K562 (cell line): ENCODE measurements around the gene ACSL6. TPM values are rescaled to one million over a fixed set of nuclear protein-coding genes. Genes with fewer than 3 reads are reported as not detected.
A peak's percentile ranks its signal among the peaks of the same experiment; 100 is the strongest.

Experiments used
- ATAC-seq: fragments of 200-7000 bp; cut with Tn5 transposase; 3 replicates; pipeline ENCODE4 v1.9.1; 2020; ENCODE audit warnings: moderate library complexity
- BruUV-seq: library from RNA; stranded (reverse); fragments of 400-500 nt; replicated peaks from 2 replicates; lab custom pipeline; 2021; lab: Mats Ljungman, UMichigan
- CTCF ChIA-PET: fragments of 300-600 bp; formaldehyde crosslinking; extraction: SDS; loops from one replicate; lab custom pipeline; 2021; ENCODE audit warnings: low intra/inter-chr PET ratio; lab: Yijun Ruan, JAX
- POLR2A ChIA-PET: fragments of 300-600, 350-650 bp; sonication (Branson Sonifier 250); formaldehyde crosslinking; extraction: SDS; loops from one replicate; lab custom pipeline; 2021; ENCODE audit warnings: antibody characterized with exemption, inconsistent platforms; lab: Yijun Ruan, JAX
- DNase-seq, 4 experiments: peaks; one replicate each; pipeline versions ENCODE4 v3.0.0 to v3.0.0-alpha.2; 2011 to 2018; ENCODE audit warnings: low spot score in 3 of 4, mixed read lengths in 3 of 4; ENCODE audit errors: extremely low read depth in 1 of 4
- FAIRE-seq: peaks from 2 replicates; lab custom pipeline; 2011; peaks lifted over from hg19 to GRCh38; lab: Jason Lieb, UNC
- H2AFZ ChIP-seq: 2 replicates; pipeline ENCODE4 v1.6.0; 2011; ENCODE audit warnings: low read depth, low read length, control low read depth, inconsistent platforms
- H3K27ac ChIP-seq: fragments of 200-600 bp; 3 replicates; pipeline ENCODE4 v1.8.0; 2011; ENCODE audit warnings: low read depth, mild to moderate bottlenecking, control low read depth, inconsistent platforms, low read length, moderate library complexity, mixed read lengths; ENCODE audit errors: extremely low read depth
- H3K27me3 ChIP-seq, 2 experiments: fragments of 300-600 bp in 1 of 2; 2 replicates in 1 of 2; 3 replicates in 1 of 2; pipeline versions ENCODE4 v1.6.0 to v1.8.0; 2011; ENCODE audit warnings: inconsistent platforms in 2 of 2, low read length in 2 of 2, mild to moderate bottlenecking in 1 of 2, mixed read lengths in 1 of 2, moderate library complexity in 1 of 2; ENCODE audit not compliant: control insufficient read depth in 2 of 2, insufficient read depth in 2 of 2
- H3K36me3 ChIP-seq: fragments of 300-600 bp; 3 replicates; pipeline ENCODE4 v1.8.0; 2011; ENCODE audit warnings: mild to moderate bottlenecking, low read length, inconsistent platforms; ENCODE audit not compliant: control insufficient read depth, insufficient read depth
- H3K4me1 ChIP-seq, 2 experiments: fragments of 200-600 bp in 1 of 2; replicated peaks in 1 of 2; 2 replicates in 1 of 2; 3 replicates in 1 of 2; pipeline versions ENCODE4 v1.5.1 to v1.8.0; 2011; ENCODE audit warnings: inconsistent platforms in 2 of 2, low read length in 2 of 2, mild to moderate bottlenecking in 1 of 2, mixed read lengths in 1 of 2, moderate library complexity in 1 of 2; ENCODE audit not compliant: control insufficient read depth in 2 of 2, insufficient read depth in 2 of 2
- H3K4me2 ChIP-seq: 2 replicates; pipeline ENCODE4 v1.6.1; 2011; ENCODE audit warnings: low read length, control low read depth, inconsistent platforms, mixed read lengths; ENCODE audit not compliant: insufficient read depth
- H3K4me3 ChIP-seq: fragments of 200-600 bp; sonication (generic), shearing (Covaris generic); 2 replicates; pipeline ENCODE4 v1.5.1; 2016; ENCODE audit warnings: control low read depth, inconsistent platforms
- H3K79me2 ChIP-seq: fragments of 200-600 bp; 3 replicates; pipeline ENCODE4 v1.8.0; 2011; ENCODE audit warnings: low read length, inconsistent platforms; ENCODE audit not compliant: control insufficient read depth, insufficient read depth
- H3K9ac ChIP-seq, 2 experiments: 2 replicates each; pipeline versions ENCODE4 v1.6.0 to v1.6.1; 2011; ENCODE audit warnings: low read depth in 2 of 2, low read length in 2 of 2, control low read depth in 1 of 2, inconsistent platforms in 1 of 2, mild to moderate bottlenecking in 1 of 2, mixed read lengths in 1 of 2; ENCODE audit not compliant: insufficient read depth in 1 of 2
- H3K9me1 ChIP-seq: one replicate; pipeline ENCODE4 v1.6.0; 2011; ENCODE audit warnings: inconsistent platforms, mild to moderate bottlenecking, low read length, moderate library complexity; ENCODE audit not compliant: control insufficient read depth, insufficient read depth
- H3K9me3 ChIP-seq: replicated peaks from 2 replicates; pipeline ENCODE4 v1.5.1; 2011; ENCODE audit warnings: low read depth, low read length, inconsistent platforms; ENCODE audit not compliant: control insufficient read depth, insufficient read depth
- H4K20me1 ChIP-seq: replicated peaks from 2 replicates; pipeline ENCODE4 v1.6.1; 2011; ENCODE audit warnings: low read length, inconsistent platforms, mixed read lengths; ENCODE audit not compliant: control insufficient read depth, insufficient read depth
- C11orf30 ChIP-seq: fragments of 450-650 bp; IDR thresholded peaks from 2 replicates; pipeline ENCODE4 v1.6.1; 2016; ENCODE audit warnings: low read depth, mild to moderate bottlenecking
- ELF2 ChIP-seq: fragments of 250-450 bp; sonication (Bioruptor Pico); IDR thresholded peaks from 2 replicates; pipeline ENCODE4 v1.5.0; 2021; ENCODE audit warnings: mild to moderate bottlenecking
- MAFF ChIP-seq: IDR thresholded peaks from 2 replicates; pipeline ENCODE4 v1.6.1; 2012; ENCODE audit warnings: low read length, improper control_type of control experiment
- MAFG ChIP-seq: fragments of 450-650 bp; conservative IDR thresholded peaks from 2 replicates; pipeline ENCODE4 v1.6.1; 2016; ENCODE audit warnings: missing genetic modification characterization, missing compliant biosample characterization
- MAFK ChIP-seq: IDR thresholded peaks from 2 replicates; pipeline ENCODE4 v1.6.1; 2011; ENCODE audit warnings: low read length, improper control_type of control experiment
- NR1H2 ChIP-seq: sonication (generic); formaldehyde crosslinking; IDR thresholded peaks from 2 replicates; pipeline ENCODE4 v1.4.0; 2020; ENCODE audit warnings: mild to moderate bottlenecking, missing genetic modification reagents
- SRSF9 ChIP-seq: fragments of 200-400 bp; formaldehyde crosslinking; IDR thresholded peaks from 2 replicates; pipeline ENCODE4 v1.6.1; 2017; ENCODE audit warnings: low read depth, low read length, borderline replicate concordance
- ZNF224 ChIP-seq: sonication (generic); formaldehyde crosslinking; IDR thresholded peaks from 2 replicates; pipeline ENCODE4 v1.8.0; 2022; ENCODE audit warnings: mild to moderate bottlenecking, missing genetic modification reagents
- ZNF316 ChIP-seq: fragments of 450-650 bp; IDR thresholded peaks from 2 replicates; pipeline ENCODE4 v1.6.1; 2016
- WGBS: fragments of 100-300 bp; shearing (Covaris generic); methylation state at CpG from one replicate; pipeline ENCODE4 v1.1.6; 2016; ENCODE audit warnings: low coverage, mixed read lengths; ENCODE audit not compliant: insufficient coverage; ENCODE audit errors: missing lambda C conversion rate; 5-methylcytosine and 5-hydroxymethylcytosine counted together
- in situ Hi-C: fragments of 300-500 bp; cut with MboI; formaldehyde crosslinking; loops from 4 replicates; pipeline ENCODE4 v1.15.0; 2018; ENCODE audit warnings: inconsistent platforms, mixed read lengths
- intact Hi-C: fragments of 100-400 bp; cut with micrococcal nuclease; formaldehyde crosslinking; loops from 2 replicates; pipeline ENCODE4 v1.14.2; 2022
- polyA plus RNA-seq, 8 experiments: library from polyadenylated mRNA; depleted of rRNA in 4 of 8; stranded (reverse) in 5 of 8; unstranded in 3 of 8; fragments of >200 nt; fragmentation: Nextera tagmentation in 2 of 8; fragmentation: Illumina TruSeq in 1 of 8; extraction: Ambion mirVana in 2 of 8; extraction: Trizol in 1 of 8; gene quantifications; 2 replicates each; pipeline versions ENCODE4 v1.2.1 to v1.2.3, GENCODE V29; 2011 to 2014; ENCODE audit warnings: inconsistent platforms in 1 of 8, missing spikeins in 1 of 8
- total RNA-seq, 7 experiments: library from RNA; depleted of rRNA in 6 of 7; stranded (reverse); fragments of >200 nt in 6 of 7; fragmentation: Illumina TruSeq in 2 of 7; extraction: Trizol in 2 of 7; gene quantifications; 2 replicates each; pipeline versions ENCODE4 v1.2.1 to v1.2.3, GENCODE V29; 2011 to 2021; ENCODE audit warnings: low replicate concordance in 1 of 7

ACSL6 gene
- total and polyA plus RNA-seq, 9 of the 15 experiments (the other 6 are each of a cell fraction or from before 2014, with no cell fraction given), result 0.50 to 1.5 (median 0.69) TPM

DNA sequence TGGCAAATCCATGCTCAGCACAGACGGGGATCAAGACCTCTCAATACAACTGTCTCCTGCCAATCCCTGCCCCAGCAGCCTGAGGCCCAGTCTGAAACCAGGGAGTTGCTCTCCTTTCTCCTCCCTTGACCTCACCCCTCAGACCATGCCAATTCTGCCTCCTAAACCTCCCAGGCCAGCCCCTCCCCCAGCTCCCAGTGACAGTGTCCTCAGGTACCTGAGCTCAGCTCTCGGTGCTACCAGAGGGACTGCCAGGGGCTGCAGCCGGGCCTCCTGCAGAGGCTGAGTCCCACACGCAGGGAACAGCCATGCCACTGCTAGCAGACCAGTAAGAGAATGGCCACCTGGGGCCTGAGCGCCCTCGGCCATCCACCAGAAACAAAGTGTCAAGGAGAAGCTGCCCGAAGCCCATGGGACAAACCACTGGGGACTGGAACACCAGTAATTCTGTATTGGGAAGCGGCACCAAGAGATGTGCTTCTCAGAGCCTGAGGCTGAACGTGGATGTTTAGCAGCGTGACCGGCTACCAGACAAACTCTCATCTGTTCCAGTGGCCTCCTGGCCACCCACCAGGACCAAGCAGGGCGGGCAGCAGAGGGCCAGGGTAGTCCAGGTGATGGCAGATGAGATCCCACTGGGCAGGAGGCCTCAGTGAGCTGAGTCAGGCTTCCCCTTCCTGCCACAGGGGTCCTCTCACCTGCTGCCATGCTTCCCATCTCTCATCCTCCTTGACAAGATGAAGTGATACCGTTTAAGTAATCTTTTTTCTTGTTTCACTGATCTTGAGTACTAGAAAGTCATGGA lies 48.4 kb upstream of the ACSL6 start:
- ChIA-PET CTCF (no interaction called here), POLR2A (no interaction called here)
- no peak for DNase-seq
- Histone ChIP-seq H3K4me2 (no peak overlapping the region), H3K36me3 (no peaks in the 10 kb centered on the region), H3K9me3 (no peaks in the 10 kb centered on the region), H3K27me3 (no peaks in the 10 kb centered on the region; a peak in 1 of 5 replicates), H3K4me1 (peaks cover 7 to 19% of the 10 kb centered on the region in 2 experiments; a peak in 4 of 5 replicates), H4K20me1 (no peaks in the 10 kb centered on the region), H2AFZ (no peak overlapping the region), H3K27ac (no peak overlapping the region), H3K79me2 (no peaks in the 10 kb centered on the region), H3K9ac (no peak overlapping the region), H3K9me1 (no peaks in the 10 kb centered on the region), H3K4me3 (no peak overlapping the region)
- no peak for ATAC-seq
- intact Hi-C loops, result loop anchor here (10.0 kb wide), 1 partner anchor 325 kb away; no protein-coding TSS in a partner anchor
- 42% methylated on average over 13 of the region's 13 CpGs for WGBS
- in situ Hi-C loops, result loop anchor here (25.0 kb wide), 1 partner anchor 327 kb away; no protein-coding TSS in a partner anchor
- no peak for FAIRE-seq
- BruUV-seq, result no TSS peak
- TF ChIP-seq NR1H2 (CRISPR knock-in tag) (no peak), ELF2 (CRISPR knock-in tag) (no peak)

GRCh38 chr5:132059043-132059695 lies 47.7 kb upstream of the ACSL6 start:
- ChIA-PET CTCF (no interaction called here), POLR2A (interaction anchor here (1.0 kb wide), 1 partner anchor 13 kb away, joined by 3 read pairs; no protein-coding TSS in a partner anchor)
- intact Hi-C loops (no loop called here), in situ Hi-C loops (loop anchor here (25.0 kb wide), 1 partner anchor 328 kb away; no protein-coding TSS in a partner anchor)
- no peaks in the 10 kb centered on the region for H3K9me3 ChIP-seq
- ATAC-seq (no peak), FAIRE-seq (no peak), DNase-seq (no peak)
- H3K36me3 ChIP-seq, result no peaks in the 10 kb centered on the region
- H3K27ac ChIP-seq, result no peak overlapping the region
- H3K9ac ChIP-seq, result no peak overlapping the region
- BruUV-seq, result no TSS peak
- WGBS, result 53% methylated on average over 6 of the region's 9 CpGs
- H3K79me2 ChIP-seq, result no peaks in the 10 kb centered on the region
- no peak overlapping the region for H2AFZ ChIP-seq
- H4K20me1 ChIP-seq, result no peaks in the 10 kb centered on the region
- H3K4me1 ChIP-seq, result peaks cover 5 to 17% of the 10 kb centered on the region in 2 experiments; a peak in 4 of 5 replicates
- TF ChIP-seq SRSF9, result no peak
- no peak for TF ChIP-seq ZNF224
- peak; percentile 74 for TF ChIP-seq MAFG
- peak; percentile 88 for TF ChIP-seq C11orf30
- TF ChIP-seq ZNF316, result peak; percentile 93
- TF ChIP-seq MAFF, result peak; percentile 65
- peak; percentile 64 for TF ChIP-seq MAFK
- H3K9me1 ChIP-seq, result no peaks in the 10 kb centered on the region
- H3K4me2 ChIP-seq, result no peak overlapping the region
- H3K4me3 ChIP-seq, result no peak overlapping the region
- peaks cover 0 to 5% of the 10 kb centered on the region in 2 experiments; a peak in 2 of 5 replicates for H3K27me3 ChIP-seq
